Stimulated activated naive B cell treated with anti-CD40 and anti-IgM and Interleukin-4, amounts not matched to agents 10 μg/mL and 1 μg/mL and 100 μg/mL, for 72 hours (primary cell): ENCODE measurements around the gene LECT2.

ENCODE experiments used
- ATAC-seq, 2 donors: fragments of 150-1000 bp; cut with Tn5 transposase; replicated peaks; 2 replicates each; pipeline ENCODE4 v1.10.0; 2021; ENCODE audit warnings: moderate library complexity in 1 of 2
- DNase-seq: peaks from one replicate; pipeline ENCODE4 v3.0.0; 2021
- H3K27ac Mint-ChIP-seq: one replicate; pipeline ENCODE4 v1.8.0; 2022; ENCODE audit warnings: mild to moderate bottlenecking, mixed read lengths
- H3K27me3 Mint-ChIP-seq, 2 donors: one replicate each; pipeline ENCODE4 v1.8.0; 2022; ENCODE audit warnings: mixed read lengths in 2 of 2
- H3K36me3 Mint-ChIP-seq, 2 donors: one replicate each; pipeline ENCODE4 v1.8.0; 2022; ENCODE audit warnings: mixed read lengths in 2 of 2, mild to moderate bottlenecking in 1 of 2
- H3K4me1 Mint-ChIP-seq, 2 donors: one replicate each; pipeline ENCODE4 v1.8.0; 2022; ENCODE audit warnings: mixed read lengths in 2 of 2, mild to moderate bottlenecking in 1 of 2
- H3K4me3 Mint-ChIP-seq, 2 donors: one replicate each; pipeline ENCODE4 v1.8.0; 2022; ENCODE audit warnings: mild to moderate bottlenecking in 2 of 2, mixed read lengths in 2 of 2, moderate library complexity in 1 of 2
- H3K9me3 Mint-ChIP-seq, 2 donors: one replicate each; pipeline ENCODE4 v1.8.0; 2022; ENCODE audit warnings: mixed read lengths in 2 of 2, mild to moderate bottlenecking in 1 of 2

LECT2 gene

DNA sequence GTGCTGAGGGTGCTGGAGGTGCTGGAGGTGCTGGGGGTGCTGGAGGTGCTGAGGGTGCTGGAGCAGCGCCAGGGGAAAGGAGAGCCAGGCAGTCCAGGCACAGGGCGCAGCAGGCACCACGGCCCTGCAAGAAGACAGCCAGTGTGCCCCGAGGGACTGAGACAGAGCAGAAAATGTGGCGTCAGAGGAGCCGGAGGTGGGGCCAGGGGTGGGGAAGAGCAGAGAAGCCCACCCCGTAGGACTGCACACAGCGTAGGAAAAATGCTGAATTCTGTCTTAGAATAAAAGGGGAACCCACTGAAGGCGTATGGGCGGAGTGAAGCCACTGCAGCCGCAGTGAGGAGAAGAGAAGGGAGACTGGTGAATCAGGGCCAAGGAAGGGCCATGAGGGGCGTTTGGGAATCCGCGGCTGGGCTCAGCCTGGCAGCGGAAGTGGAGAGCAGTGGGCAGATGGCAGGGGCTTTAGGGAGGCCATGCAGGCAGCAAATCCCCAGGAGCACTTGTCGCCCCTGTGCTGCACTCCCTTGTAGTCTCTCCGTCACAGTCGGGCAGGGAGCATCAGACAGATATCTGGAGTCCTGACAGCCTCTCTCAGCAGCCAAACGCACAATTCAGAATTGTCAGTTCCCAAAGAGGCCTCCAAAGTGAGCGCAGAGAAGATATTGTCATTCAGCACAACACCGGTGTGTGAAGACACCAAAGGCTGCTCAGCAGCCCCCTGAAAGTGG lies 35.9 kb upstream of the LECT2 start:
- peaks cover 9 to 31% of the 10 kb centered on the region in 2 donors for H3K27me3 Mint-ChIP-seq
- H3K4me1 Mint-ChIP-seq = no peaks in the 10 kb centered on the region
- peaks cover 0 to 3% of the 10 kb centered on the region in 2 donors for H3K9me3 Mint-ChIP-seq
- DNase-seq (no peak), ATAC-seq (no peak)
- H3K36me3 Mint-ChIP-seq = no peaks in the 10 kb centered on the region
- no peak overlapping the region for H3K27ac Mint-ChIP-seq
- H3K4me3 Mint-ChIP-seq = no peak overlapping the region

DNA sequence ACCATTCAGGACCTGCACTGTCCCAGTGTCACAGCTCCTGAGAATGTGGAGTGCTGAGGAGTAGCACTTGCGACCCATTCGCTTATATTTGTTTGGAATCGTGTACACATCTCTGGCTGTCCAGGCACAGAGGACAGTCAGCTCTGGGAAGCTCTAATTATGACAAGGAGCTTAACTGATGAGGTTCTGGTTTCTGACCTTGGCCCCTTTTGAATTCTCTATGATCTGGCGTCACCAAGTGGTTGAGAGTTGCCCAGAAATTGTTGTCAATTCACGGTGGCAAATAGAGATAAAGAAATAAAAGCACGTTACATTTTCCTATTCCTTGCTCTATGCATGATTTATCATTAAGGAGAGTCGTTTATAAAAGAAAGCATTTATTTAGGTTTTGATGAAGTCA lies 34.9 kb upstream of the LECT2 start:
- no peak overlapping the region for H3K4me3 Mint-ChIP-seq
- no peaks in the 10 kb centered on the region for H3K4me1 Mint-ChIP-seq
- peaks cover 0 to under 1% of the 10 kb centered on the region in 2 donors for H3K9me3 Mint-ChIP-seq
- DNase-seq (no peak), ATAC-seq (no peak)
- peaks cover 9 to 28% of the 10 kb centered on the region in 2 donors for H3K27me3 Mint-ChIP-seq
- no peaks in the 10 kb centered on the region for H3K36me3 Mint-ChIP-seq
- no peak overlapping the region for H3K27ac Mint-ChIP-seq

DNA sequence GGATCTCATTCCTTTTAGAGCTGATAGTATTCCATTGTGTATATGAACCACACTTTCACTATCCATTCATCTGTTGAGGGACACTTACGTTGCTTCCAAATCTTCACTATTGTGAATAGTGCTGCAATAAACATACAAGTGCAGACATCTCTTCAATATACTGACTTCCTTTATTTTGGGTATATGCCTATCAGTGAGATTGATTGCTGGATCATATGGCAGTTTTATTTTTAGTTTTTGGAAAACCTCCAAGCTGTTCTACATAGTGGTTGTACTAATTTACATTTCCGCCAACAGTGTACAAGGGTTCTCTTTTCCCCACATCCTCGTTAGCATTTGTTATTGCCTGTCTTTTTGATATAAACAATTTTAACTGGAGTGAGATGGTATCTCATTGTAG lies 33.8 kb upstream of the LECT2 start:
- Mint-ChIP-seq H3K4me1 (no peaks in the 10 kb centered on the region), H3K9me3 (peaks cover 0 to 1% of the 10 kb centered on the region in 2 donors), H3K4me3 (no peak overlapping the region), H3K27ac (no peak overlapping the region), H3K27me3 (peaks cover 9 to 27% of the 10 kb centered on the region in 2 donors), H3K36me3 (no peaks in the 10 kb centered on the region)
- DNase-seq (no peak), ATAC-seq (no peak)

DNA sequence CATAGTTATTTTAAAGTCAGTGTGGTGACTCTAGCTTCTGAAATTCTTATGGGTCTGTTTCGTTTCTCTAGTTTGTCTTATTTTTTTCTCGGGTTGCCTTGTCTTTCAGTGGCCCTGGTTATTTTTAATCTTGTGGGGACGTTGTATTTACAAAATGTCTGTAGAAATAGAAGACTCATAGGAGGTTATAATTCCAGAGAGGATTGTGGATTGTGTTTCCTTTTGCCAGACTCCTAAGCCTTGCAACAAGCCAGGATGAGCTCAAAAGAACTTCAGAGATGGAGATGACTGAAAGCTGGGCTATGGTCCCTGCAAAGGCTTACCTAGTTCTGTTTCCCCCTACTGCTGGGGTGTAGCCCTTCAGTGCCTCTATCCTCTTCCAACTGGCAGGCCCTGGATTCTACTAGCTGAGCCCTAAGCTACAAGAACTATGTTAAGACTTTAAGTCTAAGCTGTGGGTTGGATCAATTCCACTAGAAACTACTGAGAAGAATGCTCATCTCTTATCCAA lies 32.2 kb upstream of the LECT2 start:
- Mint-ChIP-seq H3K27ac (no peak overlapping the region), H3K4me3 (no peak overlapping the region), H3K27me3 (peaks cover 9 to 27% of the 10 kb centered on the region in 2 donors), H3K4me1 (no peaks in the 10 kb centered on the region), H3K36me3 (no peaks in the 10 kb centered on the region), H3K9me3 (peaks cover 0 to 1% of the 10 kb centered on the region in 2 donors)
- no peak for DNase-seq
- ATAC-seq = no peak

DNA sequence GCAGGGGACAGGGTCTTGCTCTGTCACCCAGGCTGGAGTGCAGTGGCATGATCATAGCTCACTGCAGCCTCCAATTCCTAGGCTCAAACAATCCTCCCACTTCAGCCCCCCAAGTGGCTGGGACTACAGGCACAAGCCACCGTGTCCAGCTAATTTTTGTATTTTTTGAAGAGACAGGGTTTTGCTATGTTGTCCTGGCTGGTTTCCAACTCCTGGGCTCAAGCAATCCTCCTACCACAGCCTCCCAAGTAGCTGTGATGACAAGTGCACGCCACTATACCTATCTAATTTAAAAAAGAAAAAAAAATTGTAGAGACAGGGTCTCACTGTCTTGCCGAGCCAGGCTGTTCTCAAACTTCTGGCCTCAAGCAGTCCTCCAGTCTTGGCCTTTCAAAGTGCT lies 31.6 kb upstream of the LECT2 start:
- DNase-seq (no peak), ATAC-seq (no peak)
- Mint-ChIP-seq H3K27me3 (peaks cover 9 to 27% of the 10 kb centered on the region in 2 donors), H3K4me3 (no peak overlapping the region), H3K36me3 (no peaks in the 10 kb centered on the region), H3K27ac (no peak overlapping the region), H3K9me3 (peaks cover 0 to 3% of the 10 kb centered on the region in 2 donors), H3K4me1 (no peaks in the 10 kb centered on the region)

DNA sequence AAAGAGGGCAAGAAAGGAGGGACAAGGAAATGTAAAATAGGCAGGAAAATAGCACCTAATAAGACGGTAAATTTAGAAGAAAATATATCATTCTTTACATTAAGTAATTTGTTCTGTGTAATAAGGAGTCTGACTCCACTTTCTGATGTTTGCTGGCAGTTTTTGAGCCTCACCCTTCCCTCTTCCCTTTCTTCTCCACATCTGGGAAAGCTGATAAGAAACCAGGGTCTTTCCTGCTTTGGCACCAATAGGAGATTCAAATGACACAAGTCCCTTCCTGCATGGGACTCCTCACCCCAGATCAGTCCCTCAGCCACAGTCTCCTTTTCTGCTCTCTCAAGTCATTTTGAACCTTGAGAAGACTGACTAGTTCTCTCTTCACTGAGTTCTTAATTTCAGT lies 31.2 kb upstream of the LECT2 start:
- no peaks in the 10 kb centered on the region for H3K4me1 Mint-ChIP-seq
- no peak overlapping the region for H3K27ac Mint-ChIP-seq
- peaks cover 0 to 3% of the 10 kb centered on the region in 2 donors for H3K9me3 Mint-ChIP-seq
- H3K36me3 Mint-ChIP-seq = no peaks in the 10 kb centered on the region
- DNase-seq (no peak), ATAC-seq (no peak)
- peaks cover 9 to 27% of the 10 kb centered on the region in 2 donors for H3K27me3 Mint-ChIP-seq
- no peak overlapping the region for H3K4me3 Mint-ChIP-seq

DNA sequence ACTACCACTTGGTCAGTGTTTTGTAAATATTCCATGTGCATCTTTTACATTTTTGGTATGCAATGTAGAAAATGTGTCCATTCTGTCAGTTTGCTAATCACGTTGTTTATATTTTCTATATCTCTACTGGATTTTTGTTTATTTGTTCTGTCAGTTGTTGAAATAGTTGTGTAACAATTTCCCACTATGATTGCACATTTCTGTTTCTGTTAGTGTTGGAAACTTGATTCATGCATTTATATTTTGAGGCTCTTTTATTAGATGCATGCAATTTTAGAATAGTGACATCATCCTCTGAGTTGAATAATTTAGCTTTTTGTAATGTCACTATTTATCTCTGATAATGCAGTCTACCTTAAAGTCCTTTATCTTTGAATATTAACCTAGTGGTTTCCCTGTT lies 25.8 kb upstream of the LECT2 start:
- H3K4me3 Mint-ChIP-seq = no peak overlapping the region
- H3K27ac Mint-ChIP-seq = no peak overlapping the region
- H3K36me3 Mint-ChIP-seq = no peaks in the 10 kb centered on the region
- H3K4me1 Mint-ChIP-seq = no peaks in the 10 kb centered on the region
- peaks cover 16 to 32% of the 10 kb centered on the region in 2 donors for H3K27me3 Mint-ChIP-seq
- ATAC-seq (no peak), DNase-seq (no peak)
- H3K9me3 Mint-ChIP-seq = peaks cover 0 to 3% of the 10 kb centered on the region in 2 donors

DNA sequence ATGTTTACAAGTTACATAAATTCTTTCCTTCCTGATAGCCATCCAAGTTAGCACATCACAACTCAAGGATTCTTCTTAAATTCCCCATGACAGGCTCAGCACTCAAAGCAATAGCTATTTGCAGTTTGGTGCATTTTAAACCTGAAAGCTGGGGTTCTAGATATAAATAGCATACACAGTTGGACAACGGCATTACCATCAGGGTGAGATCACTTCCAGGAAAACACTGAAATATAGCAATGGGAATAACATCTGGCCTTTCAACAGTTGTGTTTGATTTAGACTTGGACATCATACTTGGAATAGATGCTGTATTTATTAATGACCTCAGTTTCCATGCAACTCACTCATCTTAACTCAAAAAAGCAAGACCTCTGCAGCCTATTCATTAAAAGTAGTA lies 24.7 kb upstream of the LECT2 start:
- Mint-ChIP-seq H3K4me1 (no peaks in the 10 kb centered on the region), H3K4me3 (no peak overlapping the region), H3K9me3 (peaks cover 0 to 3% of the 10 kb centered on the region in 2 donors), H3K27me3 (peaks cover 21 to 43% of the 10 kb centered on the region in 2 donors), H3K36me3 (no peaks in the 10 kb centered on the region), H3K27ac (no peak overlapping the region)
- DNase-seq (no peak), ATAC-seq (no peak)

DNA sequence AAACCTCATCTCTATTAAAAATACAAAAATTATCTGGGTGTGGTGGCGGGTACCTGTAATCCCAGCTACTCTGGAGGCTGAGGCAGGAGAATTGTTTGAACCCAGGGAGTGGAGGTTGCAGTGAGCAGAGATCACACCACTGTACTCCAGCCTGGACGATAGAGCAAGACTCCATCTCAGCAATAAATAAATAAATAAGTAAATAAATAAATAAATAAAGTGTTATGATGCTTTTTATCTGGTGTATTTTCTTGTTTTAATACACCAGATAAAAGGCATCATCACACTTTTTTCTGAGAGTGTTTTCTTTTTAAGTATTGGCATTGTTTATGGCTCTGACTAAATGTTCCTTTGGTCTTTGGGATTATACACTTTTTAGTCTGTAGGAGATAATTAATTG lies 24.2 kb upstream of the LECT2 start:
- Mint-ChIP-seq H3K9me3 (peaks cover 0 to 1% of the 10 kb centered on the region in 2 donors), H3K4me3 (no peak overlapping the region), H3K36me3 (no peaks in the 10 kb centered on the region), H3K27me3 (peaks cover 23 to 47% of the 10 kb centered on the region in 2 donors), H3K27ac (no peak overlapping the region), H3K4me1 (no peaks in the 10 kb centered on the region)
- no peak for ATAC-seq
- DNase-seq = no peak

DNA sequence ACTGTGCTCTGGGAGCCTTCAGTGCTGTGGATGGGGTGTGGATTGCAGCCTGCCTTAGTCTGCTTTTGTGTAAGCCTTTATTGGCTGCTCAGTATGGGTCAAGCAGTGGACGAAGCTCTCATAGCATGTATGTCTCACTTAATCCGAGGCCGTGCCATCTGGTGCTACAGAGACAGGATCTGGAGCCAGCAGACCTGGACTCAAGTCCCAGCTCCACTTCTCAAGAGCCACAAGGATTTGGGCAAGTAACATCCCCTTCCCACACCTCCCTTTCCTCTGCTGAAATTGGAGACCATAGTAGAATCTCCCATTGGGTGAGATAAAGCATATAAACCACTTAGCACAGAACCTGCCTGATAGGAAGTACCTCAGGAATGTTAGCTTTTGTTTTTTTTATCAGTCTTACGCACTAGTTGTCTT lies 23.4 kb upstream of the LECT2 start:
- ATAC-seq = no peak
- no peak for DNase-seq
- Mint-ChIP-seq H3K27me3 (peaks cover 29 to 52% of the 10 kb centered on the region in 2 donors), H3K27ac (no peak overlapping the region), H3K4me1 (no peaks in the 10 kb centered on the region), H3K36me3 (no peaks in the 10 kb centered on the region), H3K4me3 (no peak overlapping the region), H3K9me3 (peaks cover 0 to 1% of the 10 kb centered on the region in 2 donors)

DNA sequence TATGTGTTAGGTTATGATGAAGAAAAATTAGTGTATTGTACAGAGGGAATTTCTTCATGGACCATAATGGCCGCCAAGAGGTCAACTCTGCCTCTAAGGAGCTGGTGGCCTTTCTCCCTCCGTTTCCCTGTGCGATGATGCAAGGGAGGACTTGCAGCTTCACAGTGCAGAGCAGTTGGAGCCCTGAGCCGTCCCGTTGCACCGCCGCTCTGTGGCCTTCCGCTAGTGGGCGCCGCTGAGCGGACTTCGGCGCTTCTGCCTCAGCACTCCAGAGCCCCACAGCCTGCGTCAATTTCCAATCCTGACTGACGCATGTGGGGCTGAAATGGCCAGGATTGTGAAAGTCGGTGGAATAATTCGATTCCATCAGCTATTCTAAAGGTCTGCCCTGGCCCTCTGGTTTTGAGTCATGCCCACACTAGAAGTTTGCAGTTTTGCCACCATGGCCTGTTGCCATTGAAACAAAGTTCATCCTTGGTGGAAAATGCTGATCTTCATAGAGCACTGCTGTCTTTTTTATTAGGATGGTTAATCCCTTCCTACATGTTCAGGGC lies 22.7 kb upstream of the LECT2 start:
- DNase-seq (peak; percentile 11), ATAC-seq (peak; percentile 64 to 76)
- Mint-ChIP-seq H3K27ac (no peak overlapping the region), H3K9me3 (peaks cover 0 to 1% of the 10 kb centered on the region in 2 donors), H3K27me3 (peaks cover 29 to 52% of the 10 kb centered on the region in 2 donors), H3K36me3 (no peaks in the 10 kb centered on the region), H3K4me3 (no peak overlapping the region), H3K4me1 (no peaks in the 10 kb centered on the region)

DNA sequence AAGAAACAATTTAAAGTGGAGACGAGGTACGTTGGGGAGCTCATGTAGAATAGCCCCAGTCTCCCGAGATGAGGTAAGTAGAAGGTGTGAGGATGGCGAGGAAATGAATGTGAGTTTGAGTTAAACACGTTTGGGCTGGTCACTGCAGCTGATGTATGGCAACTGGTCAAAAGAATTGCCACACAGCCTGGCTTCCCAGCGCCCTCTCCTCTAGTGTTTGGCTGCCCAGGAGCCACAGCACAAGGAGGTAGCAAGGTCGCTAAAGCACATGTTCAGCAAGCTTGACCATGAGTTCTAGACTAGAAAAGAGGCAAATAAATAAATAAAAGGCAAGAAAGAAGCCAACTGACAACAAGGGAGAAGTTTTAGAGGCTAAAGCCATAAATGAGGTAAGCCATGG lies 21.4 kb upstream of the LECT2 start:
- Mint-ChIP-seq H3K36me3 (no peaks in the 10 kb centered on the region), H3K4me3 (no peak overlapping the region), H3K27ac (no peak overlapping the region), H3K4me1 (no peaks in the 10 kb centered on the region), H3K9me3 (peaks cover 0 to 1% of the 10 kb centered on the region in 2 donors), H3K27me3 (peaks cover 29 to 54% of the 10 kb centered on the region in 2 donors)
- no peak for ATAC-seq
- no peak for DNase-seq

DNA sequence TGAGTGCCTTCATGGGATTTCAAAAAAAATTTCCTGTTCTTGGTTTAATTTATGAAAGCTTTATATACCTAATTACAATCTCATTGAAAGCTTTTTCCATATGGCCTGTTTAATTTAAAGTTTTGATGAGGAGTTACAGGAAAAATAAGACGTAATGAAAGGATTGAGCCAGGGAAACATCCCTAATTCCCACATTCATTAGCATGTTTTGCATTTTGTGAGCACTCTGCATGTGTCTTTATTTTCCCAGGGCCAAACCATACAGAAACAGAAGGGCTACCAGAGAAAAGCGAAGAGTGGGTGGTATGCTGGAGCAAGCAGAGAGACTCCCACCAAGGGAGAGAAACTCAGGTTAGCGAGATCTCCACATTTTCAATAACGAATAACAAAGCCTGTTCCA lies 20.3 kb upstream of the LECT2 start:
- DNase-seq (no peak), ATAC-seq (no peak)
- no peaks in the 10 kb centered on the region for H3K4me1 Mint-ChIP-seq
- H3K4me3 Mint-ChIP-seq = no peak overlapping the region
- H3K27ac Mint-ChIP-seq = no peak overlapping the region
- H3K27me3 Mint-ChIP-seq = peaks cover 29 to 58% of the 10 kb centered on the region in 2 donors
- H3K36me3 Mint-ChIP-seq = no peaks in the 10 kb centered on the region
- peaks cover 3 to 5% of the 10 kb centered on the region in 2 donors for H3K9me3 Mint-ChIP-seq

DNA sequence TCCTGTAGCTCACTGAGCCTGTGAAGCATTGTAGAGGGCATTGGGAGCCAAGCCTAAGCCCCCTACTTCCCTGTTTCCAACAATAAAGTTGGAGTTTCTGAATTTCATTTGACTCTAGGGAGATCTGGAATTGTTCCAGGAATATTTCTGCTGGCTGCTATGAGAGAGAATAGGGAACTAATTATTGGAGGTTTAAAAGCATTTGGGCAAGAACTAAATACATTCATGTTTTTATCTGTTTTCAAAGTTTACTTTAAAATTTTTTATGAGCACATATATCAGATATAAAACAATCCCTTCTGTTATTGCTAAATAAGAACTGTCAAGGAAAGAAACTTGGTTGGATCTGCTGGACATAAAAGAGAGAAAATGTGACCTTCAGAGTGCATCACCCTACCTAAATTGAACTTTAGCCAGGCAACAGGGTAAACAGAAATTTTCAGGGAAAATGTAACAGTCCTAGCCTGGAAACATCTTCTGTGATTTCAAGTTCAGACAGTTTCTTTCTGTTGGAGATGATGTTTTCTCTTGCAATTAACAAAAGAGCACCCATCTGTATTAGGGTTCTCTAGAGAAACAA lies 19.3 kb upstream of the LECT2 start:
- Mint-ChIP-seq H3K27ac (no peak overlapping the region), H3K4me1 (no peaks in the 10 kb centered on the region), H3K4me3 (no peak overlapping the region), H3K27me3 (peaks cover 24 to 53% of the 10 kb centered on the region in 2 donors), H3K36me3 (no peaks in the 10 kb centered on the region), H3K9me3 (peaks cover 4 to 5% of the 10 kb centered on the region in 2 donors)
- ATAC-seq = no peak
- no peak for DNase-seq
